HEK293 (cell line): Measurements from ENCODE around the gene SUCO.

Experiments
- CTCF ChIA-PET: fragments of 350-600 bp; formaldehyde crosslinking; extraction: SDS; loops from one replicate; lab custom pipeline; 2021; ENCODE audit warnings: antibody characterized with exemption; lab: Yijun Ruan, JAX
- POLR2A ChIA-PET: fragments of 300-600 bp; formaldehyde crosslinking; extraction: SDS; loops from one replicate; lab custom pipeline; 2020; ENCODE audit warnings: antibody characterized with exemption, inconsistent platforms; lab: Yijun Ruan, JAX
- H3K27ac ChIP-seq: fragments of 200-500 bp; sonication (Bioruptor generic); 2 replicates; pipeline ENCODE4 v1.5.1; 2014; ENCODE audit warnings: low read depth, low read length, control low read depth, inconsistent platforms; ENCODE audit errors: extremely low read depth
- H3K36me3 ChIP-seq, 2 experiments: fragments of 200-500 bp in 1 of 2; sonication (Bioruptor generic) in 1 of 2; 1 replicate in 1 of 2; 2 replicates in 1 of 2; pipeline ENCODE4 v1.5.1; 2014 to 2017; ENCODE audit warnings: inconsistent platforms in 2 of 2, low read length in 2 of 2; ENCODE audit not compliant: control insufficient read depth in 2 of 2, insufficient read depth in 1 of 2
- H3K4me1 ChIP-seq: fragments of 200-500 bp; sonication (Bioruptor generic); 2 replicates; pipeline ENCODE4 v1.5.1; 2014; ENCODE audit warnings: mild to moderate bottlenecking, low read length, inconsistent platforms; ENCODE audit not compliant: control insufficient read depth, insufficient read depth
- H3K4me3 ChIP-seq: 2 replicates; pipeline ENCODE4 v1.5.1; 2011; ENCODE audit warnings: low read depth, mild to moderate bottlenecking, control low read depth, low read length, moderate library complexity
- H3K9me3 ChIP-seq: fragments of 200-500 bp; sonication (Bioruptor generic); 2 replicates; pipeline ENCODE4 v1.5.1; 2014; ENCODE audit warnings: low read depth, low read length, inconsistent platforms; ENCODE audit not compliant: control insufficient read depth, insufficient read depth
- HOXA7 ChIP-seq: sonication (generic); formaldehyde crosslinking; IDR thresholded peaks from 2 replicates; pipeline ENCODE4 v1.8.1; 2022; ENCODE audit warnings: missing genetic modification reagents, borderline replicate concordance
- KLF7 ChIP-seq: fragments of 450-650 bp; formaldehyde crosslinking; IDR thresholded peaks from 2 replicates; pipeline ENCODE4 v1.5.1; 2016; ENCODE audit warnings: missing biosample characterization, missing genetic modification characterization, borderline replicate concordance
- MZF1 ChIP-seq: fragments of 450-650 bp; formaldehyde crosslinking; IDR thresholded peaks from 2 replicates; pipeline ENCODE4 v1.5.1; 2017; ENCODE audit warnings: missing biosample characterization, missing genetic modification characterization, borderline replicate concordance
- ZBTB20 ChIP-seq: fragments of 450-650 bp; formaldehyde crosslinking; IDR thresholded peaks from 2 replicates; pipeline ENCODE4 v1.5.1; 2016; ENCODE audit warnings: missing biosample characterization, missing genetic modification characterization
- ZFHX2 ChIP-seq: fragments of 450-650 bp; formaldehyde crosslinking; conservative IDR thresholded peaks from 2 replicates; pipeline ENCODE4 v1.5.1; 2016; ENCODE audit warnings: missing biosample characterization, missing genetic modification characterization
- ZIC2 ChIP-seq: fragments of 450-650 bp; formaldehyde crosslinking; IDR thresholded peaks from 2 replicates; pipeline ENCODE4 v1.5.1; 2016; ENCODE audit warnings: missing biosample characterization, missing genetic modification characterization
- ZNF121 ChIP-seq: fragments of 450-650 bp; formaldehyde crosslinking; IDR thresholded peaks from 2 replicates; pipeline ENCODE4 v1.5.1; 2016; ENCODE audit warnings: missing biosample characterization, missing genetic modification characterization
- ZNF138 ChIP-seq: fragments of 450-650 bp; formaldehyde crosslinking; IDR thresholded peaks from 2 replicates; pipeline ENCODE4 v1.5.1; 2016; ENCODE audit warnings: missing biosample characterization, missing genetic modification characterization, borderline replicate concordance
- ZNF221 ChIP-seq: fragments of 450-650 bp; formaldehyde crosslinking; IDR thresholded peaks from 2 replicates; pipeline ENCODE4 v1.5.1; 2017; ENCODE audit warnings: missing biosample characterization, missing genetic modification characterization, borderline replicate concordance
- ZNF239 ChIP-seq: fragments of 450-650 bp; formaldehyde crosslinking; IDR thresholded peaks from 2 replicates; pipeline ENCODE4 v1.5.1; 2016; ENCODE audit warnings: missing biosample characterization, missing genetic modification characterization
- ZNF324 ChIP-seq: fragments of 450-650 bp; formaldehyde crosslinking; IDR thresholded peaks from 2 replicates; pipeline ENCODE4 v1.5.1; 2016; ENCODE audit warnings: missing biosample characterization, missing genetic modification characterization
- ZNF398 ChIP-seq: fragments of 450-650 bp; formaldehyde crosslinking; IDR thresholded peaks from 2 replicates; pipeline ENCODE4 v1.5.1; 2017; ENCODE audit warnings: missing biosample characterization, missing genetic modification characterization
- ZNF48 ChIP-seq: fragments of 450-650 bp; formaldehyde crosslinking; IDR thresholded peaks from 2 replicates; pipeline ENCODE4 v1.5.1; 2016; ENCODE audit warnings: missing biosample characterization, missing genetic modification characterization
- ZNF544 ChIP-seq: fragments of 450-650 bp; formaldehyde crosslinking; IDR thresholded peaks from 2 replicates; pipeline ENCODE4 v1.5.0; 2017; ENCODE audit warnings: missing biosample characterization, missing genetic modification characterization
- ZNF549 ChIP-seq: fragments of 450-650 bp; IDR thresholded peaks from 2 replicates; pipeline ENCODE4 v1.5.1; 2018; ENCODE audit warnings: missing biosample characterization, missing genetic modification characterization, mild to moderate bottlenecking, inconsistent platforms, moderate library complexity
- ZNF571 ChIP-seq: fragments of 450-650 bp; formaldehyde crosslinking; IDR thresholded peaks from 2 replicates; pipeline ENCODE4 v1.5.0; 2017; ENCODE audit warnings: missing biosample characterization, missing genetic modification characterization
- ZNF654 ChIP-seq: fragments of 450-650 bp; formaldehyde crosslinking; IDR thresholded peaks from 2 replicates; pipeline ENCODE4 v1.5.1; 2016; ENCODE audit warnings: low read depth, missing biosample characterization, missing genetic modification characterization
- ZNF707 ChIP-seq: fragments of 450-650 bp; formaldehyde crosslinking; IDR thresholded peaks from 2 replicates; pipeline ENCODE4 v1.5.1; 2016; ENCODE audit warnings: missing biosample characterization, missing genetic modification characterization
- ZNF768 ChIP-seq: fragments of 450-650 bp; formaldehyde crosslinking; IDR thresholded peaks from 2 replicates; pipeline ENCODE4 v1.5.1; 2018; ENCODE audit warnings: missing biosample characterization, mild to moderate bottlenecking, missing genetic modification characterization
- ZNF791 ChIP-seq: fragments of 450-650 bp; formaldehyde crosslinking; IDR thresholded peaks from 2 replicates; pipeline ENCODE4 v1.5.1; 2016; ENCODE audit warnings: missing biosample characterization, missing genetic modification characterization
- ZNF830 ChIP-seq: fragments of 450-650 bp; IDR thresholded peaks from 2 replicates; pipeline ENCODE4 v1.5.0; 2018; ENCODE audit warnings: missing biosample characterization, missing genetic modification characterization, low read depth, mild to moderate bottlenecking, moderate library complexity
- ZSCAN4 ChIP-seq: fragments of 450-650 bp; formaldehyde crosslinking; IDR thresholded peaks from 2 replicates; pipeline ENCODE4 v1.5.1; 2017; ENCODE audit warnings: missing biosample characterization, missing genetic modification characterization
- TF ChIP-seq, protein P1 (sequence below): fragments of 450-650 bp; IDR thresholded peaks from 2 replicates; pipeline ENCODE4 v1.5.1; 2018; ENCODE audit warnings: missing biosample characterization, mild to moderate bottlenecking, missing genetic modification characterization

Gene SUCO

GRCh38 chr1:172540635-172541034, 7.7 kb downstream of the SUCO start:
- no peaks in the 10 kb centered on the region; the same call in 1 of the 2 replicates for H3K4me1 ChIP-seq
- TF ChIP-seq, protein P1, sequence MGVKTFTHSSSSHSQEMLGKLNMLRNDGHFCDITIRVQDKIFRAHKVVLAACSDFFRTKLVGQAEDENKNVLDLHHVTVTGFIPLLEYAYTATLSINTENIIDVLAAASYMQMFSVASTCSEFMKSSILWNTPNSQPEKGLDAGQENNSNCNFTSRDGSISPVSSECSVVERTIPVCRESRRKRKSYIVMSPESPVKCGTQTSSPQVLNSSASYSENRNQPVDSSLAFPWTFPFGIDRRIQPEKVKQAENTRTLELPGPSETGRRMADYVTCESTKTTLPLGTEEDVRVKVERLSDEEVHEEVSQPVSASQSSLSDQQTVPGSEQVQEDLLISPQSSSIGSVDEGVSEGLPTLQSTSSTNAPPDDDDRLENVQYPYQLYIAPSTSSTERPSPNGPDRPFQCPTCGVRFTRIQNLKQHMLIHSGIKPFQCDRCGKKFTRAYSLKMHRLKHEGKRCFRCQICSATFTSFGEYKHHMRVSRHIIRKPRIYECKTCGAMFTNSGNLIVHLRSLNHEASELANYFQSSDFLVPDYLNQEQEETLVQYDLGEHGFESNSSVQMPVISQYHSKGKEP (tag by site-specific recombination) = no peak
- TF ChIP-seq ZNF324 (tag by site-specific recombination) = no peak
- no peak for TF ChIP-seq ZNF239 (tag by site-specific recombination)
- TF ChIP-seq KLF7 (tag by site-specific recombination) = no peak
- no peak for TF ChIP-seq ZNF654 (tag by site-specific recombination)
- no peak for TF ChIP-seq ZNF791 (tag by site-specific recombination)
- no peak for TF ChIP-seq ZNF768
- no peak for TF ChIP-seq ZNF221 (tag by site-specific recombination)
- TF ChIP-seq HOXA7 (CRISPR knock-in tag) = no peak
- no peak for TF ChIP-seq ZNF138 (tag by site-specific recombination)
- TF ChIP-seq ZNF549 (tag by site-specific recombination) = no peak
- no peak overlapping the region for H3K4me3 ChIP-seq
- CTCF ChIA-PET = no interaction called here
- POLR2A ChIA-PET = no interaction called here
- H3K9me3 ChIP-seq = no peaks in the 10 kb centered on the region
- no peaks in the 10 kb centered on the region for H3K36me3 ChIP-seq
- H3K27ac ChIP-seq = no peak overlapping the region

DNA sequence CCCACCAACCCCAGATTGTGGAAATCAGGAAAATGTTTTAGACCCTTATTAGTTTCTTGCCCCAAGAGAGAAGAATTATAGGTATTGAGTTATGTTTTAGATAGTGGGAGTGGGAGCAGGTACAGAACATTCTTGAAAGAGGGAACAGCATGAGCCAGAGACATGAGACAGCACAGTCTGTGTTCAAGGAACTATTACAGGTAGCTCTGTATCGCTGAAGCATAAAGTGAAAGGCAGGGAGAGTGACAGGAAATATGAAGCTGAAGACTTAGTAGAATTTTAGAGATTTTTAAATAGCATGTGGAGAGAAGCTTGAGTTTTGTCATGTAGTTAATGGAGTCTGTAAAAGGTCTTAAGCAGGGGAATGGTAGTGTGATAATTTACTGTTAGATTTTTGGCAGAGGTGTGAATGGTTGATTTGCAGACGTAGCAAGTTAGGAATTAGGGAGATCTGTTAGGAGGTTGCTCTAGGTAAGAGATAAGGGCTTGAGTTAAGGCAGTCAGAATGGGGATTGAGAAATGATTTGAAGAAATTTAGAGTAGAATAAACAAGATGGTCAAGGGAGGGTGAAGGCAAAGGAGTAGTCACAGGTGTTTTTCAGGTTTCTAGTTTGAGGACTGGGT, 11.6 kb downstream of the SUCO start:
- TF ChIP-seq ZNF707 (tag by site-specific recombination) (no peak), MZF1 (no peak), ZNF398 (no peak), ZIC2 (no peak), ZNF121 (tag by site-specific recombination) (no peak), ZNF830 (tag by site-specific recombination) (no peak), ZNF48 (tag by site-specific recombination) (no peak), ZNF544 (tag by site-specific recombination) (no peak), ZFHX2 (no peak), ZBTB20 (tag by site-specific recombination) (no peak), ZSCAN4 (no peak), ZNF571 (tag by site-specific recombination) (no peak)
- ChIA-PET POLR2A (interaction anchor here (0.6 to 1.6 kb wide), 2 partner anchors 12 to 94 kb away, joined by 3 to 7 read pairs; partner anchors contain the start of gene SUCO), CTCF (interaction anchor here (0.7 to 1.2 kb wide), 3 partner anchors 100 to 199 kb away, joined by 3 to 6 read pairs (median 4); no protein-coding TSS in a partner anchor)
- H3K4me1 ChIP-seq = peaks cover 4% of the 10 kb centered on the region
- no peak overlapping the region for H3K27ac ChIP-seq
- no peak overlapping the region for H3K4me3 ChIP-seq
- no peaks in the 10 kb centered on the region for H3K9me3 ChIP-seq
- H3K36me3 ChIP-seq = no peaks in the 10 kb centered on the region
